ENCODE data around the gene MAST1.

The MAST1 gene

DNA sequence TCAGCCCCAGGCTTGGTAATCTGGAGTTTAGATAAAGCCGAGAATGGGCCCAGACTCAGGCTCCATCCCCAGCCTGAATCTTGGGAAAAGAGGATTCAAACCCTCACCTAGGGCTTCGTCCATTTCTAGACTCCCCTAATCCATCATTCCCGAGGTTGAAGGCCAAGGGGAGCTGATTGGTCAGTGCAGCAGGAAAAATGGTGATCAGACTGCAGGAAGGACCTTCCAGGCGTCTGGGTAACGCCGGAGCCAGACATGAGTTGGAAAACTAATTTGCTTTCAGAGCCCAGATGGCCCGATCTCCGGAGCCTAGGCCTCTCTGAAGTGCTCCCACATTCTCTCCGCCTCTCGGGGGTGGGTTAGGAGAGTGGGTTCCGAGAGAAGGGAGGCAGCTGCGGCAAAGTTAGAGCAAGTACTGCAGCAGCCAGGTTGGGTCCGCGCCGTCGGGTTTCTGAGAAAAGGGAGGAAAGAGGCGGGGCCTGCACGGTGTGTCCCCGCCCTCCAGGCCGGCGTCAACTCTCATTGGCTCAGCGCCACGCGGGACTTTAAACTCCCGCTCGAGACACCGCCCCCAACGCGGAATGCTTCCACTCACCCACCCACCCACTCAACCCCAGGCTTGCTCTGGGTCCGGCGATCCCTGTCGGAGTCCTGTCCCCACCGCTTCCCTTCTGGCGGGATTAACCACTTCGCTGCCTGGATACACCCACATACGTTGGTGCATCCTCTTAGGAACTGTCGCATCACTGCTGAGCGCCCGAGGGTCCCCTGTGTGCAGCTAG is 3.1 kb upstream of the MAST1 start:
- in situ Hi-C loops (cut with MboI; ENCODE audit: low sequenced_read_pairs, unreplicated experiment), result no loop called here
- no peak for DNase-seq (ENCODE audit: low spot score)
- TF ChIP-seq, protein P1, sequence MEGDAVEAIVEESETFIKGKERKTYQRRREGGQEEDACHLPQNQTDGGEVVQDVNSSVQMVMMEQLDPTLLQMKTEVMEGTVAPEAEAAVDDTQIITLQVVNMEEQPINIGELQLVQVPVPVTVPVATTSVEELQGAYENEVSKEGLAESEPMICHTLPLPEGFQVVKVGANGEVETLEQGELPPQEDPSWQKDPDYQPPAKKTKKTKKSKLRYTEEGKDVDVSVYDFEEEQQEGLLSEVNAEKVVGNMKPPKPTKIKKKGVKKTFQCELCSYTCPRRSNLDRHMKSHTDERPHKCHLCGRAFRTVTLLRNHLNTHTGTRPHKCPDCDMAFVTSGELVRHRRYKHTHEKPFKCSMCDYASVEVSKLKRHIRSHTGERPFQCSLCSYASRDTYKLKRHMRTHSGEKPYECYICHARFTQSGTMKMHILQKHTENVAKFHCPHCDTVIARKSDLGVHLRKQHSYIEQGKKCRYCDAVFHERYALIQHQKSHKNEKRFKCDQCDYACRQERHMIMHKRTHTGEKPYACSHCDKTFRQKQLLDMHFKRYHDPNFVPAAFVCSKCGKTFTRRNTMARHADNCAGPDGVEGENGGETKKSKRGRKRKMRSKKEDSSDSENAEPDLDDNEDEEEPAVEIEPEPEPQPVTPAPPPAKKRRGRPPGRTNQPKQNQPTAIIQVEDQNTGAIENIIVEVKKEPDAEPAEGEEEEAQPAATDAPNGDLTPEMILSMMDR (IDR thresholded peaks at IDR 0.05; ENCODE audit: borderline replicate concordance, control extremely low read depth, extremely low read depth, insufficient read depth, missing control alignments), result no peak

DNA sequence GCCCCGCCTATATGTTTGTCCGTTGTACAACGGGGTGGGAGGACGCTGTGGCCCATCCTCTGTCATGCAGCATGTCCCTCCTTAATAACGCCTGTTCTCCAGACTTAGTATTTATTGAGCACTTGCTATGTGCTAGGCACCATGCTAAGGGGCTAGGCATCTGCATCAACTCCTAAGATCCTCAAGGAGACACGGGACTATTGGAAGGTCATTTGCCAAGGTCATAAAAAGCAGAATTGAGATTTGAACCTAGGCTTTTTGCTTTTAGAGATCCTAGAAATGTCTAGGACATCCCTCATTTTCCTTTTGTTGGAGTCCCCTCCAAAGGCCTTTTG is 1.8 kb upstream of the MAST1 start:
- TF ChIP-seq, protein P1 (IDR thresholded peaks at IDR 0.05; ENCODE audit: borderline replicate concordance, control extremely low read depth, extremely low read depth, insufficient read depth, missing control alignments), result no peak
- no peak for DNase-seq (ENCODE audit: low spot score)
- in situ Hi-C loops (cut with MboI; ENCODE audit: low sequenced_read_pairs, unreplicated experiment), result no loop called here

DNA sequence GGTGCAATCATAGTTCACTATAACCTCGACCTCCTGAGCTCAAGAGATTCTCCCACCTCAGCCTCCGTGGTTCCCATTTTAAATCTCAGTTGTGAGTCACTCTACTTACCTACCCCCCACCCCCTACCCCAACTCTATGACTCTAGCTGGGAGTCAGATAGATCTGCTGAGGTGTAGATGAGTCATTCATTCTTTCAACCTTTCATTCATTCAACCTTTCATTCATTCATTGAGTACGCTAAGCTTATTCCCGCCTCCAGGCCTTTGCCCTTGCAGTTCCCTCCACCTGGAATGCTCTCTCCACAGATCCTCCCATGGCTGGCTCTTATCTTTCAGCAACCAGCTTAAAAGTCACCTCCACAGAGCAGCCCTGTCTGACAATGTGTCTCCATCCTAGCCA is 1.1 kb upstream of the MAST1 start:
- in situ Hi-C loops (cut with MboI; ENCODE audit: low sequenced_read_pairs, unreplicated experiment), result no loop called here
- DNase-seq (ENCODE audit: low spot score), result no peak
- TF ChIP-seq, protein P1 (IDR thresholded peaks at IDR 0.05; ENCODE audit: borderline replicate concordance, control extremely low read depth, extremely low read depth, insufficient read depth, missing control alignments), result no peak

DNA sequence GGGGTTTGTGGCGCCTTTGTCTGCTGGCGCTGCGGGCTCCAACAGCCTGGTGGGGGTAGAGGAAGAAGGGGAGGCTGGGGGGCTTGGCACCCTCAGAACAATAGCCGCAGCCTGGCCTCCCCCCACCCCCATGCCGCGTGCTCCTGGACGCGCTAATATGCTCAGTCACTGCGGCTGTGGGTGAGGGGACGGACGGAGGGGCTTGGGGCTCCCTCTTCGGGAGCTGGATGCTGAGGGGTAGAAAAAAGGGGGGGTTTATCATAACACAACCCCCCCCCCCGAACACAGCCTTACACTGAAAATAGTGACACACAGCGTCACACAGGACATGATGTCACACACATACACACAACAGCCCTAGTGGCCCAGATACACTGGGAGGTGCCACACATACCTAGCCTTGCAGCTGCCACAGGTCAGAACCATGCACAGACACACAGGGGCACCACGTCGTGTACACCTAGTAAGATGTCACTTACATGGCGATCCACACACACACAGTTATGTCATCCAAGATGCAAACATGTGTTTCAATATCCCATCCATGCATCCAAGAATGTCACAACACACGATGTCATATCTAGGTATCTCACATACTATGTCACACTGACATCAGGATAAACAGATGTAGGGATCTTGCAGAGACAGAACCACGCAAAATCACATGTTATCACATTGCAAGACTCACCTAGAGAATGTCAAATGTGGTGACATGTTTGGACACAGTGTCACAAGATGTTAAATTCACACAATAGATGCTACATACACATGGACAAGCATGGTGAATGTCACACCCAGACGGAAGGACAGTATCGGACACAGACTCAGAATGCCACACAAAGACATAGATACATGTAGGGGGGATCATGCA is 806 bp downstream of the MAST1 start:
- DNase-seq (ENCODE audit: low spot score), result no peak
- in situ Hi-C loops (cut with MboI; ENCODE audit: low sequenced_read_pairs, unreplicated experiment), result no loop called here
- TF ChIP-seq, protein P1 (IDR thresholded peaks at IDR 0.05; ENCODE audit: borderline replicate concordance, control extremely low read depth, extremely low read depth, insufficient read depth, missing control alignments), result no peak

DNA sequence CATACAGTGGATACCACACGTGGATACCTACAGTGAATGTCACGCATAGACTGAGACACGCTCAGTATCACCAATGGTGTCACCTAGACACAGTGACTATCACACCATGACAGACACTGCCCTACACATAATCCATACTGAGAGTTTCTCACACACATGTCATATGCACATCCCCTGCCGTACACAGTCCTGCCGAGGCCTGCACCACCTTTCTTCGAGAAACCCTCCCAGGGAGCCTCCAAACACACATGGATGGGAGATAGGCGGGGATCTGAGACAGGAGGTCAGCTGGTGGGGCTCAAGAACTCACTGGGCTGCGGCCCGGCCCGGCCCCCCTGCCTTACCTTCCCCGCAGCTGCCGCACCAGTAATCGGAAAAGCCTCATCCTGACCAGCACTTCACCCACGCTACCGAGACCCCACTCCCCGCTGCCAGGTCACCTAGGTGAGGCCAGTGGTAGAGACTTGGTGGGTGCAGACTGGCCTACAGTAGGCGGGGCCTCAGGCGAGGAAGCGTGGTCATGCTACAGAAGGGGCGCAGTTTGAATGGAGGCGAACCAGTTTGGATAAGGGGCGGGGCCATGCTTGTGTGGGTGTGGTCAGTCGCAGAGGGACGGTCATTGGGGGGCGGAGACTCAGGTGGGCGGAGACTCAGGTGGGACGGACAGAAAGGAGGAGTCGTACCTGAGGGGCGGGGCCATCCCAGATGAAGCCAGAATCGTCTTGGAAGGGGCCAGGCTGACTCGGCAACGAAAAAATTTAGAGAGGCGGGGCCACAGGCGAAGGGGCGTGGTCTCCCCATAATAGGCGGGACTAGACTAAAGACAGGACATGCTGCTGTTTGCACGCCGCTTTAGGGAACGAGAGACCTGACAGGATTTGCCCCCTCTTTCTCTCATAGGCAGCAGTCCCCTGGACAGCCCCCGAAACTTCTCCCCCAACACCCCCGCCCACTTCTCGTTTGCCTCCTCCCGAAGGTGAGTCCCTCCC is 2.1 kb downstream of the MAST1 start:
- DNase-seq (ENCODE audit: low spot score), result peak; percentile 76
- in situ Hi-C loops (cut with MboI; ENCODE audit: low sequenced_read_pairs, unreplicated experiment), result no loop called here
- TF ChIP-seq, protein P1 (IDR thresholded peaks at IDR 0.05; ENCODE audit: borderline replicate concordance, control extremely low read depth, extremely low read depth, insufficient read depth, missing control alignments), result no peak

DNA sequence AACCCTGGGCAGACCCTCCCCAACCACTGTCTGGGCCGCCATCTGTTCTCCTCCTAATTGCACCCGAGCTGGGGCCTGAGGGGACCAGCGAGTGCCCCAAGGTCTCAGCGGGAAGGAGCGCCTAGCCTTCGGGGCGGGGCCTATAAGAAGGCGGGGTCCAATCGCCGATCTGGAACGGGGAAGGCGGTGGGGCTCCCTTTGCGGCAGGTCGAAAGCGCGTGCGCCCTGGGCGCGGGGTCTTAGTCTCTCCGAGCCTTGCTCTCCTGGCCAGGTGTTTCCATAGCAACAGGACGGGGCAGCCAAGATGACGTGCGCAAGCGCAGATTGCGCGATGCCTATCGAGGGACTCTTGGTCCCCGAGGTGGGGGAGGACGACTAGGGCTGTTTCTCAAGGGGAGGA is 2.8 kb downstream of the MAST1 start:
- TF ChIP-seq, protein P1 (IDR thresholded peaks at IDR 0.05; ENCODE audit: borderline replicate concordance, control extremely low read depth, extremely low read depth, insufficient read depth, missing control alignments), result no peak
- DNase-seq (ENCODE audit: low spot score), result no peak
- in situ Hi-C loops (cut with MboI; ENCODE audit: low sequenced_read_pairs, unreplicated experiment), result no loop called here

Measured in GM13976 (cell line).